DMS 273 treated with DMSO at 0.1 percent for 48 hours (cell line): ENCODE data around the gene ITGA11.
"Not testable (repeated sequence)": the region's sequence is repeated elsewhere in the genome, so short reads cannot be mapped to it uniquely, and the experiment has no call there.

ENCODE experiments used
- DNase-seq: peaks from one replicate; lab custom pipeline; 2025; lab: John Stamatoyannopoulos, UW

ITGA11 gene

DNA sequence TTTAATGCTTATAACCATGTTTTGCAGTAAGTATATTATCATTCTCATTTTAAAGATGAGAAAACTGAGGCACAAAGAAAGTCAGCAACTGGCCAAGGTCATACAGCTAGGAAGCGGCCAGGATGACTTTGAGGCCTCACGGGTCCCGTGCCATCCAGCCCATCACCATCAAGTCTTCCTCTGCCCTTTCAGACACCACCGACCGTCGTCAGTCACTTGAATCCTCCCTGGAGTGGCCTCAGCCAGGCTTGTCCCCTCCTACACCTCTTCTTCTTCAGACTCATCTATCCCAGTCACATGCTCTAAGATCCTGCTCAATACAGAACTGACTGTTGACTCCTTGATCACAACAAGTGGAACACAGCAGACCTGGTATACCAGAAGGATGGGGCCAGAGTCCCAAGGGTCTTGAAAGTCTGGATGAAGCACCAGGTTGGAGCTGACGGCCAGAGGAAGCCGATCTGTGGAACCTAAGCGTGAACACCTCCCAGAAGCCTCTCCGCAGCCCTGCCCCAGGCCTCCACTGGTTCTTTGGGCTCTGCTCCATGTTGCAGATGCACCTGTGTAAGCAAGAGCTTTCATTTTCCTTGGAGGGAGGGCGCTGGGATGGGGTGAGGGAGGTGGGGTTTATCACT is 22.1 kb downstream of the ITGA11 start:
- DNase-seq, result no peak

- DNase-seq, result no peak
Measured at GRCh38 chr15:68408971-68409370, 23.0 kb downstream of the ITGA11 start.

- no peak for DNase-seq
Measured at GRCh38 chr15:68407886-68408881, 23.8 kb downstream of the ITGA11 start.

- no peak for DNase-seq
Measured at GRCh38 chr15:68407141-68407885, 24.6 kb downstream of the ITGA11 start.

DNA sequence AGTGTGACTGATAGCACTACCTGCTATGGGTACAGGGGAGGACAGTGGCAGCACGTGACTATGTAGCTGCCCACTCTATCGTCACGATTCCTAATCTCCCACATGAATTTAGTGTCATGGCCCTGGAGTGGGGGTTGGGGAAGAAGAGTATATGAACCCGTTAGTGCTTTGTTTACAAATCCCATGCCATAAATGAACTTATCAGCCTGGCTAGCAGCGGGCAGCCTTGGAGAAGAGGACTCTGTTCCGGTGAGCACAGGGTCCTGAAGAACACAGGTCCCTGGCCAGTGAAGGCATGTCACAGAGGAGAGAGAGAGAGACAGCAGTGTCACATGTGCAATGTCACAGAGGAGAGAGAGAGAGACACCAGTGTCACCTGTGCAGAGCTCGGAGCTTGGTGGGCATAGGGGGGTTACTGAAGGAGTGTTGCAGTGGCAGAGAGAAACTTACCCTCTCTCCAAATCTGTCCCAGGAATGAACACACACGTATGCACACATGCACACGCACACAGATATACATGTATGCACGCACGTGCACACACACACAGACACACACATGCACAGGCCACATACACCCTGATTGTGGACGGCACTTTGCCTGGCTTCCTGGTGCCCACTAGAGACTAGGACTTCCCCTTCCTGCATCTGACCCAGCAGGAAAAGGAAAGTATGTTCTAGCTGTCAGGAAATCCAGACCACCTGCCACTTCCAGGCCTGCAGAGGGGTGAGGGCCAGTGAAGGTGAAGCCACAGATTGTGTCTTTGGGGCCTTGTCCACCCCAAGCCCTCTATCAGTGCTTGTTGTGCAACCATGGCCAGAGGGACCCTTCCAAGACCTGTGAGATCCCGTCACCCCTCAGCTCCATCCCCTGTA is 26.3 kb downstream of the ITGA11 start:
- no peak for DNase-seq

GRCh38 chr15:68404056-68404798 is 27.7 kb downstream of the ITGA11 start:
- no peak for DNase-seq

DNA sequence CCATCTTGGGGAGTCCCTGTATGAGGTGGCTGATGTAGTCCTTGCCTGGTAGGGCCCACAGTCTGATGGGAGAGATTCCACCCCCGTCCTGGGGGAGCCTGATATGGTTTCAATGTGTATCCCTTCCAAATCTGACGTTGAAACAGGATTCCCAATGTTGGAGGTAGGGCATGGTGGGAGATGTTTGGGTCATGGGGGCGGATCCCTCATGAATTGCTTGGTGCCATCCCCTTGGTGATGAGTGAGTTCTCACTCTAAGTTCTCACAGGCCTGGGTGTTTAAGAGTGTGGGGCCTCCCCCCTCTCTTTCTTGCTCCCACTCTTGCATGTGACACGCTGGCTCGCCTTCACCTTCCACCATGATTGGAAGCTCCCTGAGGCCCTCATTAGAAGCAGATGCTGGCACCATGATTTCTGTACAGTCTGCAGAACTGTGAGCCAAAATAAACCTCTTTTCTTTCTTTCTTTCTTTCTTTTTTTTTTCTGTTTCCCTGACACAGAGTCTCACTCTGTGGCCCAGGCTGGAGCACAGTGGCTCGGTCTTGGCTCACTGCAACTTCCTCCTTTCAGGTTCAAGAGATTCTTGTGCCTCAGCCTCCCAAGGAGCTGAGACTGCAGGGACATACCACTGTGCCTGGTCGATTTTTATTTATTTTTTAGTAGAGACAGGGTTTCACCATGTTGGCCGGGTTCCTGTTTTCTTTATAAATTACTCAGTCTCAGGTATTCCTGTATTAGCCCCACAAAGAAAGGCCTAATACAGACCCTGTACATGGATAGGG is 28.6 kb downstream of the ITGA11 start:
- DNase-seq, result no peak

DNA sequence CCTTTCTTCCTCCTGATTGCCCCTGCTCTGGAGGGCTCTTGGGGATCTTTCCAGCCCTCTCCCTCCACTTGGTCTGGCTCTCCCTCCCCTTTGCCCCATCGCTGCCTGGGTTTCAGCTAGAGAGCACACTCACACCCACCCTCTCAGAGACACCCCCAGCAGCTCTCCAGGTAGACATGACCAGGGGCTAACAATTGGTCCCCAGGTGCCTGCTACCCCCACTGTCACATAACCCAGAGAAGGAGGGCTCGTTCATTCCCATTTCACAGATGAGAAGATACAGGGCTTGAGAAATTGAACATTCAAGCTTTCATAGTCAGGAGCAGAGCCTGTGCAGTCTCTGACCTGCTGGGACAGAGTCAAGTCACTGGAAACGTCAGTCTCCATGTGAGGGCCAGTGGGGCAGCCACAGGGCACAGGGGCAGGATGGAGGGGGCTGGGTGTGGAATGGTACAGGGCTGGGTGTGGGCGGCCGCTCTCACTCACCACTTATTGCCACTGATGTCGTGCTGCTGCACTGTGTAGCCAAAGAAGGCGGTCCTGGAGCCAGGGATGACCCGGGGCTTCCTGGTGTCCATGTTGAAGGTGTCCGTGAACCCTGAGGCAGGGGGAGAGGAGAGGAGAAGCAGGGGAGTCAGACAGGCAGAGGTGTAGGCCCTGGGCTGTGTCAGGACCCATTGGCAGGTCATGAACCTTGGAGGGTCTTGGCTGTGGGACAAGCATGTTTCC is 29.4 kb downstream of the ITGA11 start:
- DNase-seq, result no peak

DNA sequence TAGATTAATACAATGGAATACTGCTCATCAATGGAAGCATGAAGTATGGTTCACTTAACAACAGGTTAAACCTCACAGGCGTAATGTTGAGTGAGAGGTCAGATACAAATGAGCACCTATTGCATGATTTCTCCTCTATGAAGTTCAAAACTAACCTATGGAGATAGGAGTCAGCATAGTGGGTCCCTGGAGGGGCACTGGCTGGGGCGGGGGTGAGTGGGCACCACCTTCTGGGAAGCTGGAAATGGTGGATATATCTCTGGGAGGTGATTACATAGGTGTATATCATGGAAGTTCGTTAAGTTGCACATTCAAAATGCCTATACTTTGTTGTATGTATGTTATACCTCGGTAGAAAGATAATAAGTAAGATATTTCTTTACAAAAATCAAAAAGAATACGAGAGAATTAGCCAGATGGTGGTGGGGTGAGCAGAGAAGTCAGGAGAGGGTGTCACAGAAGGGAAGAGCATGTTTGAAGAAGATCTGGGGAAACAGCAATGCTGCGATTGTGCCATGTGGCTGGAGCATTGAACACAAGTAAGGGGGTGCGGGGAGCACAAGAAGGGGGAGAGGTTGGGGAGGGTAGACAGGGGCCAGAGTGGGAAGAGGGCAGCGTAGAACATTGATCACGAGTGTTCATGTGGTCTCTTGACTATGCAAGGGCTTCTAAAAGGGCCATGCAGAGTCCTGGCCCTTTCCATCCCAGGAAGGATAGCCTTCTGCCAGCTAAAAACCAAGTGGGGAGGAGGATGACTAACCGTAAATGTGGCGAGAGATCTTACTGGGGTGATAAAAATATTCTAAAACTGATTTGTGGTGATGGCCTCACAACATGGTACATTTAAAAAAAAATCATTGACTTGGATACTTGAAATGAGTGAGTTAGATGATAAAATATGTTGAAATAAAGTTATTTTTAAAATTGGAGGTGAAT is 30.2 kb downstream of the ITGA11 start:
- DNase-seq, result no peak

DNA sequence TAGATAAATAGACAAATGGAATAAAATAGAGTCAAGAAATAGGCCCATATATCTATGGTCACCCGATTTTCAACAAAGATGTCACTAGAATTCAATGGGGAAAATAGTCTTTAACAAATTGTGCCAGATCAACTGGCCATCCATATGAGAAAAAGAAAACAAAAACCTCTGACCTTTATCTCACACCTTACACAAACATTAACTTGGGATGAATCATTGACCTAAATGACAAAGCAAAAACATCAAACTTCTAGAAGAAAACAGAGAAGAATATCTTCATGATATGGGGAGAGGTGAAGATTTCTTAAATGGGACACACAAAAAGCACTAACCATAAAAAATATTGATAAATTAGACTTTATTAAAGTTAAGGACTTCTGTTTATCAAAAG is 31.9 kb downstream of the ITGA11 start:
- no peak for DNase-seq

DNA sequence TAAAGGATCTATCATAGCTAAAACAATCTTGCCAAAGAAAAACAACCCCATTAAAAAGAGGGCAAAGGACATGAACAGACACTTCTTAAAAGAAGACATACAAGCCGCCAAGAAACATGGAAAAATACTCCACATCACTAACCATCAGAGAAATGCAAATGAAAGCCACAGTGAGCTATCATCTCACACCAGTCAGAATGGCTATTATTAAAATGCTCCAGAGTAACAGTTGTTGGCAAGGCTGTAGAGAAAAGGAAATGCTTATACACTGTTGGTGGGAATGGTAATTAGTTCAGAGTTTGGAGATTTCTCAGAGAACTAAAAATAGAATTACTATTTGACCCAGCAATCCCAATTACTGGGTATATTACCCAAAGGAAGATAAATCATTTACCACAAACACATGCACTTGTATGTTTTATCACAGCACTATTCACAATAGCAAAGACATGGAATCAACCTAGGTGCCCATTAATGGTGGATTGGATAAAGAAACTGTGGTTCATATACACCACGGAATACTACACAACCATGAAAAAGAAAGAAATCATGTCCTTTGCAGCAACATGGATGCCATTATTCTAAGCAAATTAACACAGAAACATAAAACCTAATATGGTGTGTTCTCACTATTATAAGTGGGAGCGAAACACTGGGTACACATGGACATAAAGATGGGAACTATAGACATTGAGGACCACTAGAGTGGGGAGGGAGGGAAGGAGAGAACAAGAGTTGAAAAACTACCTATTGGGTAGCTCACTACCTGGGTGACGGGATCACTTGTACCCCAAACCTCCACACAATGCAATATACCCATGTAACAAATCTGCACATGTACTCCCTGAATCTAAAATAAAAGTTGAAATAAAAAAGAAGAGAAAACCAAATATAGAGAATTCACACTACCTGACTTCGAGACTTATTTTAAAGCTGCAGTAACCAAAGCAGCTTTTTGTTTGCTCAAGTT is 32.6 kb downstream of the ITGA11 start:
- no peak for DNase-seq

- not testable (repeated sequence) for DNase-seq
Measured at GRCh38 chr15:68397999-68398398, 34.0 kb downstream of the ITGA11 start.

DNA sequence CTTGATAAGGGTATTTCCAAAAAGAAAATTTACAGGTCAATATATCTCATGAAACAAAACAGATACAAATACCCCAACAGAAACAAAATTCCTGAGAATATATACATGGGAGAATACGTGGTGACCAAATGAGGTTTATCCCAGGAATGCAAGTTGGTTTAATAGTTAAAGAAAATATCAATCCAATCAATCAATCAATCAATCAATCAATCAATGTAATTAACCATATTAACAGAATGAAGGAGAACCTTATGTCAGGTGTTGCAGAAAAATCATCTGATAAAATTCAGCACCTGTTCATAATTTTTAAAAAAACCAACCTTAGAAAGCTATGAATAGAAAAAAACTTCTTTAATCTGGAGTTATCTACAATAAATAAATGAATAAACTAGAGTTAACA is 35.9 kb downstream of the ITGA11 start:
- no peak for DNase-seq

GRCh38 chr15:68391121-68391520 is 40.8 kb downstream of the ITGA11 start:
- DNase-seq, result no peak

GRCh38 chr15:68389936-68390817 is 41.8 kb downstream of the ITGA11 start:
- DNase-seq, result no peak
